SU-DHL-6 (cell line): ENCODE measurements around the gene XIRP1.

Experiments
- EZH2phosphoT487 ChIP-seq: fragments of 200-600 bp; sonication (generic), shearing (Covaris generic); conservative IDR thresholded peaks from 2 replicates; pipeline ENCODE4 v1.6.1; 2018; ENCODE audit warnings: mild to moderate bottlenecking, antibody characterized with exemption, low read length, moderate library complexity, mixed read lengths
- TF ChIP-seq, protein P1 (sequence below): fragments of 200-600 bp; sonication (generic); IDR thresholded peaks from one replicate; pipeline ENCODE4 v1.5.1; 2017; ENCODE audit warnings: antibody characterized with exemption, mild to moderate bottlenecking, low read length, moderate library complexity; ENCODE audit not compliant: insufficient read depth, poor library complexity, severe bottlenecking

GRCh38 chr3:39205131-39205530 is 12.7 kb upstream of the XIRP1 start:
- TF ChIP-seq, protein P1, sequence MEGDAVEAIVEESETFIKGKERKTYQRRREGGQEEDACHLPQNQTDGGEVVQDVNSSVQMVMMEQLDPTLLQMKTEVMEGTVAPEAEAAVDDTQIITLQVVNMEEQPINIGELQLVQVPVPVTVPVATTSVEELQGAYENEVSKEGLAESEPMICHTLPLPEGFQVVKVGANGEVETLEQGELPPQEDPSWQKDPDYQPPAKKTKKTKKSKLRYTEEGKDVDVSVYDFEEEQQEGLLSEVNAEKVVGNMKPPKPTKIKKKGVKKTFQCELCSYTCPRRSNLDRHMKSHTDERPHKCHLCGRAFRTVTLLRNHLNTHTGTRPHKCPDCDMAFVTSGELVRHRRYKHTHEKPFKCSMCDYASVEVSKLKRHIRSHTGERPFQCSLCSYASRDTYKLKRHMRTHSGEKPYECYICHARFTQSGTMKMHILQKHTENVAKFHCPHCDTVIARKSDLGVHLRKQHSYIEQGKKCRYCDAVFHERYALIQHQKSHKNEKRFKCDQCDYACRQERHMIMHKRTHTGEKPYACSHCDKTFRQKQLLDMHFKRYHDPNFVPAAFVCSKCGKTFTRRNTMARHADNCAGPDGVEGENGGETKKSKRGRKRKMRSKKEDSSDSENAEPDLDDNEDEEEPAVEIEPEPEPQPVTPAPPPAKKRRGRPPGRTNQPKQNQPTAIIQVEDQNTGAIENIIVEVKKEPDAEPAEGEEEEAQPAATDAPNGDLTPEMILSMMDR: no peak
- no peak for TF ChIP-seq EZH2phosphoT487
